Stimulated activated CD8-positive, alpha-beta memory T cell treated with anti-CD3 and anti-CD28 coated beads, Interleukin-7, amount 100 ng/mL, for 24 hours (primary cell): ENCODE measurements around the gene ZP1.
"Not testable (repeated sequence)": the region's sequence is repeated elsewhere in the genome, so short reads cannot be mapped to it uniquely, and the experiment has no call there.

Experiments
- DNase-seq: peaks from one replicate; pipeline ENCODE4 v3.0.0-alpha.2; 2020; ENCODE audit warnings: low read depth

The ZP1 gene

DNA sequence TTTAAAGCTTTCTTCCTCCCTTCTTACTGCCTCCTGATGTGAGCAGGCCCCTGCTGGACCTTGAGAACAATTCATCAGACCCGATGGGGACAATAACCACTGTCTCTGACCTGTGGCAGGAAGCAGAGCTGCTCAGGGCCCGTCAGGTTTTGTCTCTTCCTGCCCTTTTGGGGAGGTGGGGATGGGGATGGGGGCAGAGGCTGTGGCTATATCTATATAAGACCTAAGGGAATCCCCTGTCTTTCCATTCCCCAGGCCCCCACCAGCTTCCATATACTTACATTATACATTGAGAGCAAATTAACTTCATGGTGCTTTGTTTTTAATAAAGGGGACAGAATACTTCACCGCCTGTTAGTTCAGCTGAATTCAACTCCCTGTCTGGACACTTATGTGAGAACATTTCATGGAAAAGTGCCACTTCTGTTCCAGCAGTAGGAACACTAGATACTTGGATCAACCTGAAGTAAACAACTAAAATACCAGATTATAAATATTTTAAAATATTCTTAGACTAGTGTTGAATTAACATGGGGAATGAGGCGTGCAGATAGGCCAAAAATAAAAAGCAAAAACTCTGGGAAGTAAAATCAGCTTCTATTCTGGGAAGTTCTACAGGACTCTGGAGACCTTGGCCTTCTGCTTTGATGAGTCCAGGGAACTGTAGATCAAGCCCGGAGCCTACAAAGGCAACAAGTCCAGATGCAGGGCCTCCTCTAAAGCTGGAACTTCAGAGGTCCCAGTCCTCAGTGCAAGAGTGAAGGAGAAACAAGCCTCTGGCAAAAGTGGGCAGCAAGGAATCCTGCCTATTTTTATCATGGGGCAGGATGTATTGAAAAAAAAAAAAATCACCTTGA, 11.1 kb downstream of the ZP1 start:
- DNase-seq = no peak

GRCh38 chr11:60879104-60879503, 11.8 kb downstream of the ZP1 start:
- DNase-seq = no peak

DNA sequence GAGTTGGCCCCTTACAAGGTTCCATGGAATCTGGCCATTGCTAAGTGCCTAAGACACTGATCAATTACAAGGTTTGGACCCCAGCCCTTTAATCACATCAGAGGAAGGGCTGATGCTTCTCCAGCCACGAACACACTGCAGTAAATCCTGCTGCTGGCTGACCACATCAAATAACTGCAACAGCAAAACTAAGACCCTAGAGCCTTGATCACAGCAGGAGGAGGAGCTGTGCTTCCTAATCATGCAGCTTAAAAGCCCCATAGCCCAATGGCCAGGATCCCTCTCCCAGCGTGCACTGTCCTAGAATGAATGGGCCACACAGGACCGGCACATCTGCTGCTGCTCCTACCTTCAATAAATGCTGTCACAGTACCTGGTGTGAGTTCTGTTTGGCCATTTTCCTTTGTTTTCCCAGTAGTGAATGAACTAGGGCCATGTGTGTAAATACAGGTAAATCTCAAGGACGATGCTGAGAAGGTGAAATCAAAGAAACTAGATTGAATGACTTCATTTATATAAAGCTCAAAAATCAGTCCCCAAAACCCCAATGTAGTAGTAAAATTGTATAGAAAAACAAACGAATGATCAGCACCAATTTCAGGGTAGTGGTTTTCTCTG, 12.7 kb downstream of the ZP1 start:
- DNase-seq = no peak

DNA sequence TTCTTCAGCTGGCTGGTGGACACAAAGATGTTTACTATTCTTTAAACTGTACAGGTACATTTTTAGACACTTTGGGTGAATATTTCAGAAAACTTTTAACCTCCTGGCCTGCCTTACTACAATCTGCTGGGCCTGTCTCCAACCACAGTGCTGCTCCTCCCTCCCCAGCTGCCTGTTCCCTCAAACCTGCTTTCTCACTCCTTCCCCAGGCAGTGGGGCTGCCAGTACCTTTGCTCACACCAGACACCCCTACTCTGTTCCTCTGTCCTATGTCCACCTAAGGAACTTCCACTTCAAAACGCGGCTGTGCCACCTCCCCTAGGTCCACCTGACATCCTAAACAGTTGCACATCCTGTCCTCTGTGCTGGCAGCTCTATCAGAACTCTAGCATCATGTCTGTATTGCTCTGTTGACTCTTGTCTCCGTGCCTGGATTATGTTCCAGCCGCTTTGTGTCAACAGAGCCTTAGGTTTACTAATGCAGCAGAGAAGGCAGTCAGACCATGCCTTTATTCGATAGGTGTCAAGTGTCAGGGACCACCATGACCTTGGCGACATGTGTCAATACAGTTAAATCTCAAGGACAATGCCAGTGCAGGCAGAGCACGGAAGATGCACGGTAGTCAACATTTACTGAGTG, 13.4 kb downstream of the ZP1 start:
- no peak for DNase-seq

GRCh38 chr11:60887556-60887955, 20.2 kb downstream of the ZP1 start:
- DNase-seq = no peak

DNA sequence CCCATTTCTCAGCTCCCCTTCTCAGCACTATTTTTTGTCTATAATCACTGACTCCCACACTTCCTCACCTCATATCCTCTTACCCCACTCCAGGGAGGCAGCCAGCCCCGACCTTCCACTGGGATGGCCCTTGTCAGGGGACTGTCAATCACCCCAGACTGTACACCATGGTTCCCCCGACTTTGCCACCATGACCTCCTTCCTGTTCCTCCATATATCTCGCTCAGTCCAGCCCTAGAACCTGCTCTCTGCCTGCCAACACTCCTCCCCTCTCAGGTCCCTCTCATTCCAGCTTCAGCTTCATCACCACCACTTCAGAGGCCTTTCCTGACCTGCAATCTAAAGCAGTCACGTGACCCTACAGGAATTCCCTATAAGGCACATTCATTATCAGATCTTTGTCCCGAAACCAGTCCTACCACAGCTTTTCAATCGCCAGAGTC, 22.5 kb downstream of the ZP1 start:
- DNase-seq = no peak

GRCh38 chr11:60890696-60891095, 23.4 kb downstream of the ZP1 start:
- no peak for DNase-seq

DNA sequence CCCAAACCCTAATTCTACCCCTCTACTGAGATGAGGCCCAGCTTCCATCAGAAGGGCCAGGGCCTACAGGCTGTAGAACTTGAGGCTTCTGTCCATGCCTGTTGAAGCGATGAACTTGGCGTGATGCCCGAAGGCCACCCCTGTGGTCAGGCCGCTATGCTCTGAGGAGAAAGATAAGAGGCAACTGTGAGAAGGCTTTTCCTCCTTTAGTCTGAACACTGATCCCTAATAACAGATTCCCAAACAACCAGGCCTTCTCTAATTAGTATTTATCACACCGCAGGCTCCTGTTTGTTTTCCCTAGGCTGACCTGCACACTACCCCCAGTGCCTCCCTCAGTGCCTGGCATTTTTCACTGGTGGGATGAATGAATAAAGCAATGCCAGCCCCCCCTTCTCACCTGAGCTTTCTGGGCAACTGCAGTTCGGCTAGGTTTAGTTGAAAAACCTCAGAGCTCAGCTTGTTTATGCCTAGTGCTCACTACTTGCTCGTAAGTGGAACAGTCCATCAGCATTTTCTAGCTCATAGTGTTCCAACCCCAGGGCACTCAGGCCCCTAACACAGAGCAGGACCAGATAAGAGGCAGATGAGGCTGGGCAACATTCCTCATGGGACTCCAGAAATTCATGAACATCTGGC, 23.9 kb downstream of the ZP1 start:
- DNase-seq = no peak

DNA sequence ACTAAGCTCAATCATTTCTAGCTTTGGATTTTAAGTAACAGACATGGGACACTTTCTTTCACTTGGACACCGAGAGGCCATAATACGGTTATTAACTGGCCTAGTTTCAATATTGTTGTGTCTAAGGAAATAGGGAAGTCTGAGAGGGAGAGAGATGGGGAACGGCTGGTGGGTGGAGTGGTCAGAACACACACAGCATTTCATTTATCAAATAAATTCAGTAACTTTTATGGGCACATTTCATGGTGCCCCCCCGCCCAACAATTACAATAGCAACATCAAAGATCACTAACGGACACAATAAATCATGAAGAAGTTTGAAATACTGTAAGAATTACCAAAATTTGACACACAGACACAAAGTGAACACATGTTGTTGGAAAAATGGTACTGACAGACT, 28.3 kb downstream of the ZP1 start:
- no peak for DNase-seq

- DNase-seq = no peak
These were observed 30.2 kb downstream of the ZP1 start for GRCh38 chr11:60897496-60897895.

GRCh38 chr11:60899046-60899936, 31.9 kb downstream of the ZP1 start:
- DNase-seq = no peak

DNA sequence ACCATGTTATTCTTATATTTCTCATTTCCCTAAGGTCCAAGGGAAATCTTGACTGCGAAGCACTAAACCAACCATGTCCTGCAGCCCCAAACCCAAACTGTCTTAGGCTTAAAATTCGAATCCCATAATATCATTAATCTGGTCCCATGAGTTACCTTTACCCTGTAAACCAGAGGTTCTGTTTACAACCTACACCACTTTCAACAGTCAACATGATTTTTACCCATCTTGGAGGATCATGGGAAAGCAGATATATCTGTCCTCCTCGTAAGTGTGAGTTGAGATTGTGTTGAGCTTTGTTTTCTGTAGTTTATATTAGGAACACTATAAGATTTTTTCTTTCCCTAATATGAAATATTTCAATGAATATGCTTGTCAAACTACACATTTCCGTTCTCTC, 32.6 kb downstream of the ZP1 start:
- DNase-seq = no peak

DNA sequence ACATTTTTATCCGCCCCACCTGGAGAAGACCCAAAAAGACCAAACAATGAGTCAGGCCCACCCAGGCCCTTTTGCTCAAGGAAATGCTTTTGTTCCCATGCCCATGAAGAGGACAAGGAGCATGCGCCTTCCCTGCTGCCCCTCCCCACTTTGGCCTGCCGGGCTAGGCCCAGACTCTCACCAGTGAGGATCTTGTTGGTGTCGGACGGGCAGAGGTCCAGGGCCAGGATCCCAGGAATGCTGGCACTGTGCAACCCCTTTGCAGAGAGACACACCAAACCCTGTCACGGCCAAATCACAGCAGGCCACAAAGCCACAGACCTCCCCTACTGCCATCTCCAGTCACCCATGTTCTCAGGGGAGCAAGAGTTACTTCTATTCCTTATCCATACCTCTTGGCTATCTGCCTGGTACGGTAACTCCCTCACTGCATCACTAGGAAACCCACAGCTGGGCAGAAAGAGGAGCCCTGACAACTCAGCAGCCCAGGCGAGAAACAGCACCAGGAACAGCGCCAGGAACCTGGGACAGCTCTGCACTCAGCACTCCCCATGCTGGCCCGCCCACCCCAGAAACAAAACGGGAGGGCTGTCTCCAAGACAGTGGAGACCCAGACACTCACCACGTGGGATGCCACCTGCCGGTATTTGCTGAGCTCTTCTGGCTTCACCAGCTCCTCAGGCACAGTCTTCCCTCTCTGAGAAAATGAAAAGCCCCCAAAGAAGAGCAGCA, 33.5 kb downstream of the ZP1 start:
- no peak for DNase-seq

DNA sequence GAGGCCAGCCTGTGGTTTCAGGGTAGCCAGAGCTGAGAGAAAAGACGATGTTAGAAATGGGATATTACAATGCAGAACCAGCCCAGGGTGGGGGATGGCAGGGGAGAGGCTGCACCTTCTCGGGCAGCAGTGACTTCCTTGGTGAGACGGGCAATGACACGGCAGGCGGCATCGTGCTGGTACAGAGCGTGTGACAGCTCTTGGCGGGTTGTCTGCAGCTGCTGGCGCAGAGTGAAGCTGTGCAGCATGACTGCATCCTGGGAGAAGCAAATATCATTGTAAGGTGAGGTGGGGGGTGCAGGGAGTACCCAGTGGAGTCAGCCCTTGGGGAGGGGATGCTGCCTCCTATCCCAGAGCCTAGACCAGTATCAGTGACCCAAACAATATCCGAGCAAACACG, 35.3 kb downstream of the ZP1 start:
- no peak for DNase-seq

DNA sequence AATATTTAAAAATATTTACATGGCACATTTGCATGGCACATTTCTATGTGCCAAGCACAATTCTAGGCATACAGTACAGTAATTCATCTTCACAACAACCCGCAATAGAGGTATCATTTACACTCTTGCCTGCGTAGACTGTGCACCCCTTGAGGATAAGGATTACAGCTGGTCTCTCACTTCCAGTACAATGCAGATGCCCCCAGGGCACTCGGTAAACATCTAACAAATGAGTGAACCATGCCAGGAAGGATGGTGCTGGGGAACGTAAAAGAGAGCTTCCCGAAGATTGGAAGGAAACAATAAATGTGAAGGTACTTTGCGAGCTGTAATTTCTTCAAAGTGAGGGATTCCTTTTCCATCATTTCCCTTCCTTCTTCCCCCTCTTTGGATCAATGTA, 37.7 kb downstream of the ZP1 start:
- DNase-seq = no peak

DNA sequence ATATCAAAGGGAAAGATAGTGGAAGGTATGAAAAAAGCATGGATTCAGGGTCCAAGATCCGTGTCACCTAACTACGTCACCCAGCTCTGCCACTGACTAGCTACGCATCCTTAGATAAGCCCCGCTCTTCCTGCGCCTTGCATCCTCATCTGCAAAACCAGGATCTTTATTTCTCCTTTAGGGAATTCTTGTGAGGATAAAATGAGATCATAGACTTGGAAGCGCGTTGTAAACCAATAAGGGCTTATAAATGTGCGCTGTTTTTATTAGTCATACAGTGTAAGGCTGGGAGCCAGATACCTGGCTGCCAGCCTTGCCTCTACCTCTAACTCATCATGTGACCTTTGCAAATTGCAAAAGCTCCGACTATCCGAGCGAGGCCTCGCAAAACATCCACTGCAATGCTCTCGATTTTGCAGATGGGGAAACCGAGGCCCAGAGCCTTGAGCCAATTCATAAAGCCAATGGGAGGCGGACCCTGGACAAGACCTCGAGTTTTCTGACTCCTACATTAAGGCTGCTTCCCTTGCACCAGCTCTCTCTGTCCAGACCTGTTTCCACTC, 38.3 kb downstream of the ZP1 start:
- DNase-seq = no peak

DNA sequence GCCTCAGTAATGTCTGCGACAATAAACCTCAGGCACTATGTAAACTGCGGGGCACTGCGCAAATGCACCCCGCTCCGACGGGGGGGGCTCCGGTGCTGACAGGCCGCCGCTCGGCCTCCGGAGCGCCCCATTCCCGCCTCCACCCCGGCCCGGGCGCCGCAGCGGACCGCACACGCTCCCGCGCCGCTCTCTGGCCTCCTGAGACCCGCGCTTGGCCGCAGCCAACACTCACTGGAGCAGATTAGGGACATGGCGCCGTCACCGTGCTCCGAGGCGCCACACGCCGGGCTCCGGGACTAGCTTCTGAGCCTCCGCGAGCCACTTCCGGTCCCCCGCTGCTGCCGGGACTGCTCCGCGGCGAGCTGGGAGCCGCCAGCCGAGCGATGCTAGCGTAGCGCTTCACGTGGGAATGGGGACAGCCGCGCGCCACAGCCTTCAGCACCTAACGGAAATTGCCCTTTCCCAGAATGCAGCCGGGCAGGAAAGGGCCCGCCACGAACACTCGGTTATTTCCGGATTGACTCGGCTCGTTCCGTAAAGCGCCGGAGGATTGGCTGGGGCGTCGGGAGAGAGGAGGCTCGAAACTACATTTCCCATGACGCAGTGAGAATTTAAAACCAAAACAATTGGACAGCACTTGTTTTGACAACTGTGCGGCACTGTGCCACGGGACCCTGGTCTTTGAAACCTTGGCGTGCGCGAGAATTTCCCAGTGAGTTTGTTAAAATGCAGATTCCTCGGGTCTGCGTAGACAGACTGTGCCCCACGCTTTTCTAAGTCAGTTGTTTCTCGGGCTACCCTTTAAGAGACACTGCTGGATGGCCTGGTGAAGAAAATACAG, 39.0 kb downstream of the ZP1 start, which contains the start of gene PRPF19:
Gene PRPF19, minus strand, starts transcription at position 454 of the 841 bp plus-strand sequence. Its CDS starts 203 bp downstream, at position 251.
- DNase-seq = peak; percentile 97

DNA sequence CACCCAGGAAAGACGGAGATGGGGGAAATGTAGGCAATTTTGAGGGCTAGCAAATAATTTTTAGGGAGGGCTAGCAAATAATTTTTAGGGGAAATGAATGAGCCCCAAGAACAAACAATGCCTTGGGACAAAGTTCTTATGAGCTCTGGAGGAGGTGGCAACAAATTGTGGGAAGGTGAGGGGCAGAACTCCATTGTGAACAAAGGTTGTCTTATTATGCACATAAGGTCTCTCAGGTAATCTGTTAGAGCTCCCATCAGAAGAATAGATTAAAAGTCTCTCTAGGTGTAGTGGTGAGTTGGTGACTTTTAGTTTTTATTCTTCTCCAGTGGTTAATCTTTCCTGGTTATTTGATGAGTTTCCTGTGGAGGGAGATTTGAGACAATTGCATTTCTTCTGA, 41.5 kb downstream of the ZP1 start:
- no peak for DNase-seq

- DNase-seq = not testable (repeated sequence)
These were observed 42.4 kb downstream of the ZP1 start for GRCh38 chr11:60909680-60910280.
